HepG2 (cell line): ENCODE data around the gene SEC14L2. TPM values are rescaled to one million over a fixed set of nuclear protein-coding genes. Genes with fewer than 3 reads are reported as not detected.

Source experiments
- ATAC-seq: fragments of 200-7000 bp; cut with Tn5 transposase; 3 replicates; pipeline ENCODE4 v1.9.1; 2020; ENCODE audit warnings: mild to moderate bottlenecking, moderate library complexity
- BruUV-seq: library from RNA; stranded (reverse); fragments of 400-500 nt; replicated peaks from 2 replicates; lab custom pipeline; 2021; lab: Mats Ljungman, UMichigan
- CTCF ChIA-PET: fragments of 300-600 bp; formaldehyde crosslinking; extraction: SDS; loops from one replicate; lab custom pipeline; 2021; ENCODE audit warnings: low total read pairs, inconsistent platforms, low intra/inter-chr PET ratio; lab: Yijun Ruan, JAX
- POLR2A ChIA-PET: fragments of 350-600 bp; sonication (Branson Sonifier 250); formaldehyde crosslinking; loops from one replicate; lab custom pipeline; 2020; ENCODE audit warnings: antibody characterized with exemption, inconsistent platforms; lab: Yijun Ruan, JAX
- DNase-seq: peaks from one replicate; pipeline ENCODE4 v3.0.0-alpha.2; 2015; ENCODE audit warnings: low spot score
- FAIRE-seq: peaks from 3 replicates; lab custom pipeline; 2011; peaks lifted over from hg19 to GRCh38; lab: Jason Lieb, UNC
- H2AFZ ChIP-seq: one replicate; pipeline ENCODE4 v1.6.1; 2011; ENCODE audit warnings: low read length, inconsistent platforms
- H3K27ac ChIP-seq: fragments of 300-600 bp; 3 replicates; pipeline ENCODE4 v1.8.0; 2011; ENCODE audit warnings: mixed run types, mild to moderate bottlenecking, mixed read lengths, low read length, inconsistent platforms; ENCODE audit not compliant: insufficient read depth; ENCODE audit errors: extremely low read length
- H3K27me3 ChIP-seq, 2 experiments: fragments of 200-600 bp in 1 of 2; 2 replicates in 1 of 2; 3 replicates in 1 of 2; pipeline versions ENCODE4 v1.6.0 to v1.8.0; 2011; ENCODE audit warnings: low read length in 2 of 2, mild to moderate bottlenecking in 2 of 2, moderate library complexity in 2 of 2, inconsistent platforms in 1 of 2; ENCODE audit not compliant: insufficient read depth in 2 of 2, control insufficient read depth in 1 of 2
- H3K36me3 ChIP-seq, 2 experiments: fragments of 200-600 bp in 1 of 2; replicated peaks in 1 of 2; 2 replicates in 1 of 2; 3 replicates in 1 of 2; pipeline versions ENCODE4 v1.5.1 to v1.8.0; 2011; ENCODE audit warnings: low read length in 2 of 2, inconsistent platforms in 1 of 2; ENCODE audit not compliant: insufficient read depth in 2 of 2, control insufficient read depth in 1 of 2
- H3K4me1 ChIP-seq: 2 replicates; pipeline ENCODE4 v1.5.1; 2012; ENCODE audit warnings: low read length, inconsistent platforms; ENCODE audit not compliant: insufficient read depth
- H3K4me2 ChIP-seq: 2 replicates; pipeline ENCODE4 v1.6.0; 2011; ENCODE audit warnings: low read depth, low read length, inconsistent platforms
- H3K4me3 ChIP-seq, 3 experiments: fragments of 200-600 bp in 1 of 3; sonication (generic), shearing (Covaris generic) in 1 of 3; replicated peaks in 1 of 3; 2 replicates each; pipeline ENCODE4 v1.5.1; 2011 to 2016; ENCODE audit warnings: low read length in 3 of 3, inconsistent platforms in 2 of 3, low read depth in 2 of 3, mild to moderate bottlenecking in 2 of 3, control low read depth in 1 of 3, mixed read lengths in 1 of 3; ENCODE audit not compliant: insufficient read depth in 1 of 3
- H3K79me2 ChIP-seq: one replicate; pipeline ENCODE4 v1.6.1; 2011; ENCODE audit warnings: low read length, inconsistent platforms; ENCODE audit not compliant: insufficient read depth
- H3K9ac ChIP-seq: 2 replicates; pipeline ENCODE4 v1.6.0; 2011; ENCODE audit warnings: mild to moderate bottlenecking, low read depth, low read length, inconsistent platforms; ENCODE audit not compliant: insufficient read depth
- H3K9me3 ChIP-seq: 2 replicates; pipeline ENCODE4 v1.5.1; 2012; ENCODE audit warnings: mild to moderate bottlenecking, low read length
- H4K20me1 ChIP-seq: 2 replicates; pipeline ENCODE4 v1.6.0; 2011; ENCODE audit warnings: inconsistent platforms, mild to moderate bottlenecking, low read length, moderate library complexity; ENCODE audit not compliant: insufficient read depth
- EP300 ChIP-seq, 3 experiments: sonication (generic) in 1 of 3; formaldehyde crosslinking in 1 of 3; IDR thresholded peaks; 2 replicates each; pipeline versions ENCODE4 v1.5.1 to v1.6.1; 2011 to 2020; ENCODE audit warnings: low read depth in 2 of 3, low read length in 2 of 3, borderline replicate concordance in 1 of 3, improper control_type of control experiment in 1 of 3, mild to moderate bottlenecking in 1 of 3, missing genetic modification reagents in 1 of 3, moderate library complexity in 1 of 3
- FOXC1 ChIP-seq: sonication (generic); formaldehyde crosslinking; IDR thresholded peaks from 2 replicates; pipeline ENCODE4 v1.8.0; 2022; ENCODE audit warnings: mild to moderate bottlenecking, missing genetic modification reagents, borderline replicate concordance
- HOXA9 ChIP-seq: sonication (generic); formaldehyde crosslinking; IDR thresholded peaks from 2 replicates; pipeline ENCODE4 v1.8.1; 2022; ENCODE audit warnings: missing genetic modification reagents, mild to moderate bottlenecking, moderate library complexity, borderline replicate concordance
- MED8 ChIP-seq: sonication (generic); formaldehyde crosslinking; IDR thresholded peaks from 2 replicates; pipeline ENCODE4 v1.8.1; 2023; ENCODE audit warnings: mild to moderate bottlenecking, missing genetic modification reagents; ENCODE audit not compliant: insufficient replicate concordance
- MTF2 ChIP-seq: sonication (generic); formaldehyde crosslinking; IDR thresholded peaks from 2 replicates; pipeline ENCODE4 v1.5.0; 2020; ENCODE audit warnings: missing genetic modification reagents, borderline replicate concordance
- SNAI1 ChIP-seq: sonication (generic); formaldehyde crosslinking; IDR thresholded peaks from 2 replicates; pipeline ENCODE4 v1.5.0; 2020; ENCODE audit warnings: mild to moderate bottlenecking, missing genetic modification reagents, borderline replicate concordance
- ZNF207 ChIP-seq: fragments of 450-650 bp; IDR thresholded peaks from 2 replicates; pipeline ENCODE4 v1.6.1; 2016; ENCODE audit warnings: antibody characterized with exemption, borderline replicate concordance
- ZNF234 ChIP-seq: sonication (generic); formaldehyde crosslinking; conservative IDR thresholded peaks from 2 replicates; pipeline ENCODE4 v1.5.1; 2020; ENCODE audit warnings: mild to moderate bottlenecking, missing genetic modification reagents
- ZNF33A ChIP-seq: sonication (generic); formaldehyde crosslinking; IDR thresholded peaks from 2 replicates; pipeline ENCODE4 v1.5.1; 2020; ENCODE audit warnings: missing genetic modification reagents, mild to moderate bottlenecking, moderate library complexity, borderline replicate concordance
- ZNF564 ChIP-seq: sonication (generic); formaldehyde crosslinking; IDR thresholded peaks from 2 replicates; pipeline ENCODE4 v1.8.1; 2023; ENCODE audit warnings: mild to moderate bottlenecking, missing genetic modification reagents
- ZNF878 ChIP-seq: sonication (generic); formaldehyde crosslinking; IDR thresholded peaks from 2 replicates; pipeline ENCODE4 v1.8.1; 2023; ENCODE audit warnings: mild to moderate bottlenecking, missing genetic modification reagents, moderate library complexity
- ZSCAN25 ChIP-seq: sonication (generic); formaldehyde crosslinking; IDR thresholded peaks from 2 replicates; pipeline ENCODE4 v1.8.0; 2022; ENCODE audit warnings: mild to moderate bottlenecking, missing genetic modification reagents
- WGBS: methylation state at CpG from one replicate; pipeline ENCODE4 v1.1.6; 2017; ENCODE audit warnings: low lambda C conversion rate; 5-methylcytosine and 5-hydroxymethylcytosine counted together
- in situ Hi-C: cut with HindIII; loops from 2 replicates; pipeline ENCODE4 v1.10.0; 2017; ENCODE audit warnings: low pct_unique_long_range_greater_than_20kb; ENCODE audit not compliant: extremely low pct_ligation_motif_present
- intact Hi-C: fragments of 100-400 bp; cut with micrococcal nuclease; formaldehyde crosslinking; loops from one replicate; pipeline ENCODE4 v1.10.0; 2022; ENCODE audit not compliant: unreplicated experiment
- polyA plus RNA-seq, 8 experiments: library from polyadenylated mRNA; depleted of rRNA in 3 of 8; stranded (reverse) in 7 of 8; unstranded in 1 of 8; fragments of >200 nt; fragmentation: Illumina TruSeq in 4 of 8; extraction: Trizol in 4 of 8; gene quantifications; 2 replicates each; pipeline versions ENCODE4 v1.2.1 to v1.2.3, GENCODE V29; 2011 to 2016; ENCODE audit warnings: low read depth in 4 of 8, missing spikeins in 1 of 8, mixed read lengths in 1 of 8; ENCODE audit not compliant: insufficient read depth in 1 of 8
- total RNA-seq, 5 experiments: library from RNA; depleted of rRNA; stranded (reverse); fragments of >200 nt; fragmentation: Illumina TruSeq; extraction: Trizol; gene quantifications; 2 replicates each; pipeline ENCODE4 v1.2.3, GENCODE V29; 2016; ENCODE audit warnings: low read depth in 1 of 5
- TF ChIP-seq, protein P1 (sequence below): sonication (generic); formaldehyde crosslinking; conservative IDR thresholded peaks from 2 replicates; pipeline ENCODE4 v1.8.1; 2023; ENCODE audit warnings: missing genetic modification reagents
- TF ChIP-seq, protein P2 (sequence below): sonication (generic); formaldehyde crosslinking; IDR thresholded peaks from 2 replicates; pipeline ENCODE4 v1.4.0; 2020; ENCODE audit warnings: mild to moderate bottlenecking, missing genetic modification reagents
- TF ChIP-seq, protein P3 (sequence below): sonication (generic); formaldehyde crosslinking; conservative IDR thresholded peaks from 2 replicates; pipeline ENCODE4 v1.8.0; 2022; ENCODE audit warnings: missing genetic modification reagents

Gene SEC14L2
- total and polyA plus RNA-seq, 2 of the 13 experiments (the other 11 are each of a cell fraction or from before 2014, with no cell fraction given), result 4.1 to 5.1 TPM

DNA sequence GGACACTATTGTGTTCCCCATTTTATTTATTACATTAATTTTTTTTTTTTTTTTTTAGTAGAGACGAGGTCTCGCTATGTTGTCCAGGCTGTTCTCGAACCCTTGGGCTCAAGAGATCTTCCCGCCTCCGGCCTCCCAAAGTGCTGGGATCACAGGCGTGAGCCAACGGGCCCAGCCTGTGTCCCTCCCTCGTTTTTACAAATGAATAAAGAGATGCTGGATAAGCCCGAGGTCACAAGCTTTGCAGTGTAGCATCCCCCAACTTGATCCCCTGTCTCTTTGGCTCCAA is 28.5 kb downstream of the SEC14L2 start:
- no peak for FAIRE-seq
- 3% methylated on average over 9 of the region's 9 CpGs for WGBS
- ChIA-PET CTCF (interaction anchor here (0.8 to 2.5 kb wide), 3 partner anchors 34 to 98 kb away, joined by 3 to 43 read pairs (median 4); no protein-coding TSS in a partner anchor), POLR2A (interaction anchor here (4.2 to 7.2 kb wide), 2 partner anchors 8 to 31 kb away, joined by 26 to 164 read pairs; partner anchors contain the start of gene SEC14L2)
- peak overlapping the region; percentile 64 for H2AFZ ChIP-seq
- no peaks in the 10 kb centered on the region for H4K20me1 ChIP-seq
- TF ChIP-seq HOXA9, result no peak
- TF ChIP-seq ZNF33A (CRISPR knock-in tag), result no peak
- TF ChIP-seq MTF2 (CRISPR knock-in tag), result peak; percentile 75; the same call in 1 of the 2 replicates
- TF ChIP-seq, protein P1, sequence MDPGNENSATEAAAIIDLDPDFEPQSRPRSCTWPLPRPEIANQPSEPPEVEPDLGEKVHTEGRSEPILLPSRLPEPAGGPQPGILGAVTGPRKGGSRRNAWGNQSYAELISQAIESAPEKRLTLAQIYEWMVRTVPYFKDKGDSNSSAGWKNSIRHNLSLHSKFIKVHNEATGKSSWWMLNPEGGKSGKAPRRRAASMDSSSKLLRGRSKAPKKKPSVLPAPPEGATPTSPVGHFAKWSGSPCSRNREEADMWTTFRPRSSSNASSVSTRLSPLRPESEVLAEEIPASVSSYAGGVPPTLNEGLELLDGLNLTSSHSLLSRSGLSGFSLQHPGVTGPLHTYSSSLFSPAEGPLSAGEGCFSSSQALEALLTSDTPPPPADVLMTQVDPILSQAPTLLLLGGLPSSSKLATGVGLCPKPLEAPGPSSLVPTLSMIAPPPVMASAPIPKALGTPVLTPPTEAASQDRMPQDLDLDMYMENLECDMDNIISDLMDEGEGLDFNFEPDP, result 0 out of 2 replicates have a peak, but pooled peaks have one; percentile 56
- no peak for TF ChIP-seq MED8 (CRISPR knock-in tag)
- TF ChIP-seq, protein P2, sequence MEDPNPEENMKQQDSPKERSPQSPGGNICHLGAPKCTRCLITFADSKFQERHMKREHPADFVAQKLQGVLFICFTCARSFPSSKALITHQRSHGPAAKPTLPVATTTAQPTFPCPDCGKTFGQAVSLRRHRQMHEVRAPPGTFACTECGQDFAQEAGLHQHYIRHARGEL (CRISPR knock-in tag), result no peak
- 0 out of 2 replicates have a peak, but pooled peaks have one; percentile 21 for TF ChIP-seq ZNF564 (CRISPR knock-in tag)
- peak; percentile 54; the same call in 1 of the 2 replicates for TF ChIP-seq ZNF234
- TF ChIP-seq ZNF207, result no peak
- TF ChIP-seq ZSCAN25, result 0 out of 2 replicates have a peak, but pooled peaks have one; percentile 16
- TF ChIP-seq FOXC1, result 0 out of 2 replicates have a peak, but pooled peaks have one; percentile 32
- TF ChIP-seq SNAI1, result 0 out of 2 replicates have a peak, but pooled peaks have one; percentile 48
- 0 out of 2 replicates have a peak, but pooled peaks have one; percentile 33 for TF ChIP-seq ZNF878 (CRISPR knock-in tag)
- TF ChIP-seq, protein P3, sequence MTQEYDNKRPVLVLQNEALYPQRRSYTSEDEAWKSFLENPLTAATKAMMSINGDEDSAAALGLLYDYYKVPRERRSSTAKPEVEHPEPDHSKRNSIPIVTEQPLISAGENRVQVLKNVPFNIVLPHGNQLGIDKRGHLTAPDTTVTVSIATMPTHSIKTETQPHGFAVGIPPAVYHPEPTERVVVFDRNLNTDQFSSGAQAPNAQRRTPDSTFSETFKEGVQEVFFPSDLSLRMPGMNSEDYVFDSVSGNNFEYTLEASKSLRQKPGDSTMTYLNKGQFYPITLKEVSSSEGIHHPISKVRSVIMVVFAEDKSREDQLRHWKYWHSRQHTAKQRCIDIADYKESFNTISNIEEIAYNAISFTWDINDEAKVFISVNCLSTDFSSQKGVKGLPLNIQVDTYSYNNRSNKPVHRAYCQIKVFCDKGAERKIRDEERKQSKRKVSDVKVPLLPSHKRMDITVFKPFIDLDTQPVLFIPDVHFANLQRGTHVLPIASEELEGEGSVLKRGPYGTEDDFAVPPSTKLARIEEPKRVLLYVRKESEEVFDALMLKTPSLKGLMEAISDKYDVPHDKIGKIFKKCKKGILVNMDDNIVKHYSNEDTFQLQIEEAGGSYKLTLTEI (CRISPR knock-in tag), result no peak
- no peak for TF ChIP-seq EP300 (IDR thresholded peaks at IDR 0.05; ENCODE audit: low read depth in 2 of 2, low read length in 2 of 2)
- no peak for TF ChIP-seq EP300 (CRISPR knock-in tag; IDR thresholded peaks at IDR 0.05; ENCODE audit: borderline replicate concordance)
- H3K4me2 ChIP-seq, result peak overlapping the region; percentile 99
- no peak for DNase-seq
- no peaks in the 10 kb centered on the region for H3K9me3 ChIP-seq
- ATAC-seq, result no peak
- H3K27ac ChIP-seq, result peak overlapping the region; percentile 70
- in situ Hi-C loops, result loop anchor here (5.0 kb wide), 1 partner anchor 33 kb away; no protein-coding TSS in a partner anchor
- H3K79me2 ChIP-seq, result peaks cover 15% of the 10 kb centered on the region
- peak overlapping the region; percentile 68 to 89 (median 68) for H3K4me3 ChIP-seq
- intact Hi-C loops, result no loop called here
- BruUV-seq, result no TSS peak
- no peaks in the 10 kb centered on the region for H3K27me3 ChIP-seq
- H3K4me1 ChIP-seq, result peaks cover 45% of the 10 kb centered on the region
- H3K36me3 ChIP-seq, result peaks cover 0 to 5% of the 10 kb centered on the region in 2 experiments; a peak in 2 of 5 replicates
- H3K9ac ChIP-seq, result peak overlapping the region; percentile 68
